ENCODE data around the gene NCAM1. TPM values are rescaled to one million over a fixed set of nuclear protein-coding genes. Genes with fewer than 3 reads are reported as not detected.

The NCAM1 gene
- total RNA-seq, 4 donors from 2014 or later = 56.3 to 193 (median 70.2) TPM

GRCh38 chr11:113305440-113306336 lies 344.5 kb downstream of the NCAM1 start:
- no peak for TF ChIP-seq EP300 (IDR thresholded peaks at IDR 0.05)
- peak; percentile 74 to 92 (median 80) for TF ChIP-seq CTCF (IDR thresholded peaks at IDR 0.05)
- H3K9me3 ChIP-seq = no peaks in the 10 kb centered on the region
- no peak overlapping the region for H3K4me3 ChIP-seq
- WGBS, 2 donors (ENCODE audit: low coverage in 1 of 2) = 2 to 25% methylated on average over 5 to 6 of the region's 12 CpGs
- no peaks in the 10 kb centered on the region for H3K27me3 ChIP-seq
- ATAC-seq = peak; percentile 72
- no peaks in the 10 kb centered on the region for H3K36me3 ChIP-seq
- no peak overlapping the region for H3K27ac ChIP-seq
- H3K4me1 ChIP-seq = peaks cover 0 to 6% (median 0%) of the 10 kb centered on the region in 3 donors

- Histone ChIP-seq H3K4me3 (no peak overlapping the region), H3K27me3 (no peaks in the 10 kb centered on the region), H3K4me1 (peaks cover 0 to 8% (median 0%) of the 10 kb centered on the region in 3 donors), H3K36me3 (no peaks in the 10 kb centered on the region), H3K9me3 (no peaks in the 10 kb centered on the region), H3K27ac (no peak overlapping the region)
- TF ChIP-seq POLR2AphosphoS5 (IDR thresholded peaks at IDR 0.05) = no peak
- TF ChIP-seq POLR2A (IDR thresholded peaks at IDR 0.05) = no peak
- TF ChIP-seq EP300 (IDR thresholded peaks at IDR 0.05) = no peak
- no peak for TF ChIP-seq CTCF (IDR thresholded peaks at IDR 0.05)
- 44 to 80% methylated on average over 1 to 2 of the region's 2 CpGs for WGBS, 2 donors (ENCODE audit: low coverage in 1 of 2)
- ATAC-seq = no peak
Measured at GRCh38 chr11:113308601-113309000, 347.4 kb downstream of the NCAM1 start.

GRCh38 chr11:113311536-113311935 lies 350.3 kb downstream of the NCAM1 start:
- 75 to 80% methylated on average over 1 of the region's 1 CpG for WGBS, 2 donors (ENCODE audit: low coverage in 1 of 2)

GRCh38 chr11:113313601-113314000 lies 352.4 kb downstream of the NCAM1 start:
- no peak for ATAC-seq
- Histone ChIP-seq H3K4me3 (no peak overlapping the region), H3K27me3 (no peaks in the 10 kb centered on the region), H3K9me3 (no peaks in the 10 kb centered on the region), H3K27ac (peak overlapping the region in 3 of 4 donors; percentile 88 to 93 (median 89)), H3K36me3 (peaks cover 0 to 18% of the 10 kb centered on the region in 2 donors), H3K4me1 (peaks cover 3 to 28% (median 7%) of the 10 kb centered on the region in 3 donors)
- no peak for TF ChIP-seq EP300 (IDR thresholded peaks at IDR 0.05)
- no peak for TF ChIP-seq CTCF (IDR thresholded peaks at IDR 0.05)
- TF ChIP-seq POLR2A (IDR thresholded peaks at IDR 0.05) = no peak
- TF ChIP-seq POLR2AphosphoS5 (IDR thresholded peaks at IDR 0.05) = no peak
- WGBS, 2 donors (ENCODE audit: low coverage in 1 of 2) = 74 to 93% methylated on average over 3 of the region's 3 CpGs

More at GRCh38 chr11:113311536-113311935, 350.3 kb downstream of the NCAM1 start:
- no peak for ATAC-seq
- Histone ChIP-seq H3K4me1 (peaks cover 3 to 25% (median 7%) of the 10 kb centered on the region in 3 donors), H3K27ac (no peak overlapping the region), H3K9me3 (no peaks in the 10 kb centered on the region), H3K27me3 (no peaks in the 10 kb centered on the region), H3K36me3 (no peaks in the 10 kb centered on the region), H3K4me3 (no peak overlapping the region)
- TF ChIP-seq POLR2A (IDR thresholded peaks at IDR 0.05) (no peak), CTCF (IDR thresholded peaks at IDR 0.05) (no peak), POLR2AphosphoS5 (IDR thresholded peaks at IDR 0.05) (no peak), EP300 (IDR thresholded peaks at IDR 0.05) (no peak)

GRCh38 chr11:113314065-113314388 lies 352.8 kb downstream of the NCAM1 start:
- Histone ChIP-seq H3K4me1 (peaks cover 3 to 28% (median 7%) of the 10 kb centered on the region in 3 donors), H3K36me3 (peaks cover 0 to 22% of the 10 kb centered on the region in 2 donors), H3K4me3 (peak overlapping the region; percentile 70 to 83), H3K9me3 (no peaks in the 10 kb centered on the region), H3K27me3 (no peaks in the 10 kb centered on the region), H3K27ac (peak overlapping the region; percentile 43 to 93 (median 88))
- 7 to 10% methylated on average over 3 to 9 of the region's 9 CpGs for WGBS, 2 donors (ENCODE audit: low coverage in 1 of 2)
- TF ChIP-seq CTCF (IDR thresholded peaks at IDR 0.05) = no peak
- TF ChIP-seq POLR2AphosphoS5 (IDR thresholded peaks at IDR 0.05) = no peak
- TF ChIP-seq POLR2A (IDR thresholded peaks at IDR 0.05) = no peak
- TF ChIP-seq EP300 (IDR thresholded peaks at IDR 0.05) = no peak
- ATAC-seq = no peak
